ENCODE data around the gene CNTN4.

- TF ChIP-seq EZH2 (optimal IDR thresholded peaks at IDR 0.05; ENCODE audit: low read depth, low read length), result no peak
- TF ChIP-seq CTCF (IDR thresholded peaks at IDR 0.05; ENCODE audit: low read length), result no peak
- TF ChIP-seq EZH2phosphoT487 (IDR thresholded peaks at IDR 0.05; ENCODE audit: low read length), result no peak
These were observed 170.1 kb downstream of the CNTN4 start for GRCh38 chr3:2268779-2269178.
